HG02981 (cell line): ENCODE results near the gene ZBTB20.

Experiments
- ATAC-seq: cut with Tn5 transposase; IDR thresholded peaks from one replicate; pipeline ENCODE4 v1.9.1; 2021; ENCODE audit warnings: mild to moderate bottlenecking, moderate library complexity; ENCODE audit not compliant: unreplicated experiment

The ZBTB20 gene

DNA sequence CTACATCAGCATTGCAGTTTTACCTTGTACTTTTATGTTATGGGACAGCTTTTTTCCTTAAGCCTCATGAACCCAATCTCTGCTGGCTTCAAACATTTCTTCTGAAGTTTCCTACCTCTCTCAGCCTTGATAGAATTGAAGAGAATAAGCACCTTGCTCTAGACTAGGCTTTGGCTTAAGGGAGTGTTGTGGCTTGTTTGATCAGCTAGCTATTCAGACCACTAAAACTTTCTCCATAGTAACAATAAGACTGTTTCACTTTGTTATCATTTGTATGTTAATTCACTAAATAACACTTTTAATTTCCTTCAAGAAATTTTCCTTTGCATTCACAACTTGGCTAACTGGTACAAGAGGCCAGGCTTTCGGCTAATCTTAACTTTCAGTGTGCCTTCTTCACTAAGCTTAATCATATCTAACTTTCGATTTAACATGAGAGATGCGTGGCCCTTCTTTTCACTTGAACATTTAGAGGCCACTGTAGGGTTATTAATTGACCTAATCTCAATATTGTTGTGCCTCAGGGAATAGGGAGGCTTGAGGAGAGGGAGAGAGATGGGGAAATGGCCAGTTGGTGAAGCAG lies 861.3 kb downstream of the ZBTB20 start:
- no peak for ATAC-seq

DNA sequence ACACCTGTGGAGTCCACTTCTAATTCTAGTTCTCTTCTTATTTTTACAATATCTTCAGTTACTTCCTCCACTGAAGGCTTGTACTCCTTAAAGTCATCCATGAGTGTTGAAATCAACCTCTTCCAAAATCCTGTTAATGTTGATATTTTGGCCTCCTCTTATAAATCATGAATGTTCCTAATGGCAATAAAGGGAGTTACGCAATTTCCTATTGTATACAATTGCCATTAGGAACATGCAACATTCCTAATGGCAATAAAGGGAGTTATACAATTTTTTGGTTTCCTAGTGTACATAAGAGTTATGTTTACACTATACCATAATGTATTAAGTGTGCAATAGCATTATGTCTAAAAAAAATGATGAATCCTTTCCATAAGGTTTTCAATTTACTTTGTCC lies 862.4 kb downstream of the ZBTB20 start:
- no peak for ATAC-seq
